AG09309 (cell line): Measurements from ENCODE around the gene KLHL1.

Experiments used
- DNase-seq: peaks from one replicate; pipeline ENCODE4 v3.0.0-alpha.2; 2010; ENCODE audit warnings: low read depth
- H3K4me3 ChIP-seq: 2 replicates; pipeline ENCODE4 v1.5.1; 2011; ENCODE audit warnings: mild to moderate bottlenecking, low read depth, low read length, moderate library complexity; ENCODE audit not compliant: control insufficient read depth
- CTCF ChIP-seq: IDR thresholded peaks from 2 replicates; pipeline ENCODE4 v1.5.1; 2011; ENCODE audit warnings: mild to moderate bottlenecking, low read depth, low read length, inconsistent platforms; ENCODE audit not compliant: insufficient read depth, control insufficient read depth; ENCODE audit errors: missing control alignments

Gene KLHL1

GRCh38 chr13:69912630-69913029, 195.6 kb downstream of the KLHL1 start:
- no peak overlapping the region for H3K4me3 ChIP-seq
- DNase-seq: no peak
- no peak for TF ChIP-seq CTCF

GRCh38 chr13:69910800-69911199, 197.5 kb downstream of the KLHL1 start:
- no peak for DNase-seq
- H3K4me3 ChIP-seq: no peak overlapping the region
- no peak for TF ChIP-seq CTCF

GRCh38 chr13:69904784-69905183, 203.5 kb downstream of the KLHL1 start:
- DNase-seq: no peak
- no peak for TF ChIP-seq CTCF
- H3K4me3 ChIP-seq: no peak overlapping the region

GRCh38 chr13:69903081-69903480, 205.2 kb downstream of the KLHL1 start:
- DNase-seq: no peak
- no peak for TF ChIP-seq CTCF
- no peak overlapping the region for H3K4me3 ChIP-seq

GRCh38 chr13:69882451-69882850, 225.8 kb downstream of the KLHL1 start:
- no peak for TF ChIP-seq CTCF
- H3K4me3 ChIP-seq: no peak overlapping the region
- DNase-seq: no peak

- no peak for TF ChIP-seq CTCF
- no peak overlapping the region for H3K4me3 ChIP-seq
- DNase-seq: no peak
Observed at GRCh38 chr13:69879936-69880335, 228.3 kb downstream of the KLHL1 start.
